PC-9 (cell line): ENCODE measurements around the gene NAPB.

Source experiments
- CTCF ChIP-seq: fragments of 200-600 bp; sonication (generic); conservative IDR thresholded peaks from 2 replicates; pipeline ENCODE4 v1.6.1; 2017; ENCODE audit warnings: mixed run types, antibody characterized with exemption, mild to moderate bottlenecking, moderate library complexity
- EZH2 ChIP-seq: fragments of 200-600 bp; sonication (generic); IDR thresholded peaks from 2 replicates; pipeline ENCODE4 v1.8.0; 2017; ENCODE audit warnings: antibody characterized with exemption, low read depth

GRCh38 chr20:23412026-23412425, 9.3 kb downstream of the NAPB start:
- no peak for TF ChIP-seq EZH2
- TF ChIP-seq CTCF, result no peak
